Panc1 (cell line): Measurements from ENCODE around the gene HTT. TPM values are rescaled to one million over a fixed set of nuclear protein-coding genes. Genes with fewer than 3 reads are reported as not detected.

Experiments
- ATAC-seq: fragments of 200-7000 bp; cut with Tn5 transposase; 2 replicates; pipeline ENCODE4 v1.9.1; 2020; ENCODE audit warnings: mild to moderate bottlenecking, moderate library complexity
- BruUV-seq: library from RNA; stranded (reverse); fragments of 400-500 nt; replicated peaks from 2 replicates; lab custom pipeline; 2021; lab: Mats Ljungman, UMichigan
- CTCF ChIA-PET: fragments of 300-600 bp; sonication (Branson Sonifier 250); formaldehyde crosslinking; loops from one replicate; lab custom pipeline; 2022; ENCODE audit warnings: antibody characterized with exemption; lab: Charles Lee
- POLR2A ChIA-PET: fragments of 300-600 bp; sonication (Branson Sonifier 250); formaldehyde crosslinking; loops from one replicate; lab custom pipeline; 2022; ENCODE audit warnings: antibody characterized with exemption; lab: Charles Lee
- DNase-seq: peaks from one replicate; pipeline ENCODE4 v3.0.0-alpha.2; 2010; ENCODE audit warnings: low read depth, low spot score
- H3K27ac ChIP-seq: 2 replicates; pipeline ENCODE4 v1.5.1; 2011; ENCODE audit warnings: mild to moderate bottlenecking, low read length, inconsistent platforms
- H3K27me3 ChIP-seq: fragments of 200-500 bp; sonication (Bioruptor generic); 2 replicates; pipeline ENCODE4 v1.6.0; 2014; ENCODE audit warnings: low read length, inconsistent platforms; ENCODE audit not compliant: control insufficient read depth, insufficient read depth
- H3K36me3 ChIP-seq: fragments of 200-500 bp; sonication (Bioruptor generic); 2 replicates; pipeline ENCODE4 v1.5.1; 2014; ENCODE audit warnings: inconsistent platforms, mild to moderate bottlenecking, low read length, moderate library complexity; ENCODE audit not compliant: control insufficient read depth, insufficient read depth
- H3K4me1 ChIP-seq: 2 replicates; pipeline ENCODE4 v1.5.1; 2011; ENCODE audit warnings: inconsistent platforms, mild to moderate bottlenecking, low read length, moderate library complexity; ENCODE audit not compliant: control insufficient read depth, insufficient read depth
- H3K4me3 ChIP-seq, 2 experiments: 2 replicates each; pipeline ENCODE4 v1.5.1; 2011 to 2012; ENCODE audit warnings: low read depth in 2 of 2, low read length in 2 of 2, mild to moderate bottlenecking in 2 of 2, inconsistent platforms in 1 of 2, moderate library complexity in 1 of 2
- H3K9me3 ChIP-seq: fragments of 200-500 bp; sonication (Bioruptor generic); 2 replicates; pipeline ENCODE4 v1.5.1; 2014; ENCODE audit warnings: low read depth, mild to moderate bottlenecking, inconsistent platforms, low read length, moderate library complexity; ENCODE audit not compliant: control insufficient read depth, insufficient read depth
- POLR2AphosphoS5 ChIP-seq: IDR thresholded peaks from 2 replicates; pipeline ENCODE4 v1.6.1; 2012; ENCODE audit warnings: mild to moderate bottlenecking, low read depth, low read length, moderate library complexity
- SIN3A ChIP-seq: IDR thresholded peaks from 2 replicates; pipeline ENCODE4 v1.6.1; 2012; ENCODE audit warnings: low read depth, mild to moderate bottlenecking, low read length, moderate library complexity, borderline replicate concordance; ENCODE audit not compliant: insufficient read depth
- TCF7L2 ChIP-seq: IDR thresholded peaks from 2 replicates; pipeline ENCODE4 v1.6.1; 2011; ENCODE audit warnings: mild to moderate bottlenecking, low read depth, low read length, inconsistent platforms
- in situ Hi-C: cut with HindIII; loops from 2 replicates; pipeline ENCODE4 v1.10.0; 2016; ENCODE audit warnings: low sequenced_read_pairs, low pct_unique_long_range_greater_than_20kb
- intact Hi-C: fragments of 100-400 bp; cut with micrococcal nuclease; formaldehyde crosslinking; loops from one replicate; pipeline ENCODE4 v1.10.0; 2022; ENCODE audit not compliant: unreplicated experiment
- total RNA-seq: library from RNA; stranded (reverse); gene quantifications from one replicate; pipeline ENCODE4 v1.2.1, GENCODE V29; 2021; ENCODE audit not compliant: unreplicated experiment
- TF ChIP-seq, protein P1 (sequence below): fragments of 450-650 bp; IDR thresholded peaks from 2 replicates; pipeline ENCODE4 v1.5.1; 2017; ENCODE audit warnings: mild to moderate bottlenecking
- TF ChIP-seq, protein P2 (sequence below), 2 experiments: IDR thresholded peaks; 2 replicates each; pipeline ENCODE4 v1.6.1; 2011 to 2012; ENCODE audit warnings: low read depth in 2 of 2, control low read depth in 1 of 2, low read length in 1 of 2, mild to moderate bottlenecking in 1 of 2, moderate library complexity in 1 of 2; ENCODE audit not compliant: insufficient read depth in 1 of 2

HTT gene
- total RNA-seq, 1 experiment from 2014 or later = 24.7 TPM

DNA sequence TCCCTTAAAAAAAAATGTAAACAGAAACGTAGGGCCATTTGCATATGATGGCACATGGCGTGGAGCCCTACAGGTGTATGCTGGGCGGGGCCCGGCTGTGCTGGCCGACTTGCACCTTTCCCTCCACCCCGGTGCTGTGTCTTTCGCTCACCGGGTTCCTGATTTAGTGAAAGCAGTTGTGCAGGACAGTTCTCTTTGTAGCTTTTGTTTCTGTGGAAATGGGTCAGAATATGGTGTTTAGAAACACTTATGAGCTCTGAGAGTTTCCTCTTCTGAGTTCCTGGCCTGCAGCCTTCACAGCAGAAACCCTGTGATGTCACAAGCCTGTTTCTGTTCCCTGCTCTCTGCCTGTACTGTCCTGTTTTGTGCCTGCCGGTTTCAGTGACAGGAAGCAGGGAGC lies 152.0 kb downstream of the HTT start:
- BruUV-seq = no TSS peak
- no peaks in the 10 kb centered on the region for H3K36me3 ChIP-seq
- ATAC-seq (no peak), DNase-seq (no peak)
- H3K4me1 ChIP-seq = no peaks in the 10 kb centered on the region
- CTCF ChIA-PET = no interaction called here
- H3K27ac ChIP-seq = no peak overlapping the region
- TF ChIP-seq SIN3A (no peak), TCF7L2 (no peak), POLR2AphosphoS5 (no peak)
- TF ChIP-seq, protein P1, sequence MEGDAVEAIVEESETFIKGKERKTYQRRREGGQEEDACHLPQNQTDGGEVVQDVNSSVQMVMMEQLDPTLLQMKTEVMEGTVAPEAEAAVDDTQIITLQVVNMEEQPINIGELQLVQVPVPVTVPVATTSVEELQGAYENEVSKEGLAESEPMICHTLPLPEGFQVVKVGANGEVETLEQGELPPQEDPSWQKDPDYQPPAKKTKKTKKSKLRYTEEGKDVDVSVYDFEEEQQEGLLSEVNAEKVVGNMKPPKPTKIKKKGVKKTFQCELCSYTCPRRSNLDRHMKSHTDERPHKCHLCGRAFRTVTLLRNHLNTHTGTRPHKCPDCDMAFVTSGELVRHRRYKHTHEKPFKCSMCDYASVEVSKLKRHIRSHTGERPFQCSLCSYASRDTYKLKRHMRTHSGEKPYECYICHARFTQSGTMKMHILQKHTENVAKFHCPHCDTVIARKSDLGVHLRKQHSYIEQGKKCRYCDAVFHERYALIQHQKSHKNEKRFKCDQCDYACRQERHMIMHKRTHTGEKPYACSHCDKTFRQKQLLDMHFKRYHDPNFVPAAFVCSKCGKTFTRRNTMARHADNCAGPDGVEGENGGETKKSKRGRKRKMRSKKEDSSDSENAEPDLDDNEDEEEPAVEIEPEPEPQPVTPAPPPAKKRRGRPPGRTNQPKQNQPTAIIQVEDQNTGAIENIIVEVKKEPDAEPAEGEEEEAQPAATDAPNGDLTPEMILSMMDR = no peak
- TF ChIP-seq, protein P2, sequence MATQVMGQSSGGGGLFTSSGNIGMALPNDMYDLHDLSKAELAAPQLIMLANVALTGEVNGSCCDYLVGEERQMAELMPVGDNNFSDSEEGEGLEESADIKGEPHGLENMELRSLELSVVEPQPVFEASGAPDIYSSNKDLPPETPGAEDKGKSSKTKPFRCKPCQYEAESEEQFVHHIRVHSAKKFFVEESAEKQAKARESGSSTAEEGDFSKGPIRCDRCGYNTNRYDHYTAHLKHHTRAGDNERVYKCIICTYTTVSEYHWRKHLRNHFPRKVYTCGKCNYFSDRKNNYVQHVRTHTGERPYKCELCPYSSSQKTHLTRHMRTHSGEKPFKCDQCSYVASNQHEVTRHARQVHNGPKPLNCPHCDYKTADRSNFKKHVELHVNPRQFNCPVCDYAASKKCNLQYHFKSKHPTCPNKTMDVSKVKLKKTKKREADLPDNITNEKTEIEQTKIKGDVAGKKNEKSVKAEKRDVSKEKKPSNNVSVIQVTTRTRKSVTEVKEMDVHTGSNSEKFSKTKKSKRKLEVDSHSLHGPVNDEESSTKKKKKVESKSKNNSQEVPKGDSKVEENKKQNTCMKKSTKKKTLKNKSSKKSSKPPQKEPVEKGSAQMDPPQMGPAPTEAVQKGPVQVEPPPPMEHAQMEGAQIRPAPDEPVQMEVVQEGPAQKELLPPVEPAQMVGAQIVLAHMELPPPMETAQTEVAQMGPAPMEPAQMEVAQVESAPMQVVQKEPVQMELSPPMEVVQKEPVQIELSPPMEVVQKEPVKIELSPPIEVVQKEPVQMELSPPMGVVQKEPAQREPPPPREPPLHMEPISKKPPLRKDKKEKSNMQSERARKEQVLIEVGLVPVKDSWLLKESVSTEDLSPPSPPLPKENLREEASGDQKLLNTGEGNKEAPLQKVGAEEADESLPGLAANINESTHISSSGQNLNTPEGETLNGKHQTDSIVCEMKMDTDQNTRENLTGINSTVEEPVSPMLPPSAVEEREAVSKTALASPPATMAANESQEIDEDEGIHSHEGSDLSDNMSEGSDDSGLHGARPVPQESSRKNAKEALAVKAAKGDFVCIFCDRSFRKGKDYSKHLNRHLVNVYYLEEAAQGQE (IDR thresholded peaks at IDR 0.05; ENCODE audit: insufficient read depth in 1 of 2, low read depth in 2 of 2, low read length in 1 of 2) = no peak
- no peaks in the 10 kb centered on the region for H3K9me3 ChIP-seq
- no peak overlapping the region for H3K4me3 ChIP-seq
- H3K27me3 ChIP-seq = no peaks in the 10 kb centered on the region
- POLR2A ChIA-PET = no interaction called here
- intact Hi-C loops = no loop called here
- in situ Hi-C loops = no loop called here

DNA sequence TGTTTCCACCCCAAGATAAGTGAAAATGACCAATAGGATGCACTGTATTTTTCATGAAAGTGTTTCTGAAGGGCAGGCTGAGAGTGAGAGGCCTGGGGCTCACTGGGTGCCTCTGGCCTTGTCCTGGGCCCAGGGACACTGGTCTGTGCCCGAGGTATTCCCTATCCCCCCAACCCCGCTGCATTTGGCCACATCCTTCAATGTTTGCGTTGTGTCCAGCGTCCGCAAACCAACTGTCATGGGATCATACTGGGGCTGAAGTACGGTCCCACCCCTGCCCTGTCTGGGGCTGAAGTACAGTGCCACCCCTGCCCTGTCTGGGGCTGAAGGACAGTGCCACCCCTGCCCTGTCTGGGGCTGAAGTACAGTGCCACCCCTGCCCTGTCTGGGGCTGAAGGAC lies 152.5 kb downstream of the HTT start:
- no peak overlapping the region for H3K27ac ChIP-seq
- BruUV-seq = no TSS peak
- ChIA-PET POLR2A (no interaction called here), CTCF (no interaction called here)
- H3K9me3 ChIP-seq = no peaks in the 10 kb centered on the region
- TF ChIP-seq TCF7L2 (no peak), SIN3A (no peak), POLR2AphosphoS5 (no peak)
- TF ChIP-seq, protein P2 (IDR thresholded peaks at IDR 0.05; ENCODE audit: insufficient read depth in 1 of 2, low read depth in 2 of 2, low read length in 1 of 2) = no peak
- TF ChIP-seq, protein P1 = no peak
- in situ Hi-C loops = no loop called here
- H3K27me3 ChIP-seq = no peaks in the 10 kb centered on the region
- H3K4me1 ChIP-seq = no peaks in the 10 kb centered on the region
- intact Hi-C loops = no loop called here
- H3K4me3 ChIP-seq = no peak overlapping the region
- no peak for ATAC-seq
- DNase-seq = no peak
- H3K36me3 ChIP-seq = no peaks in the 10 kb centered on the region
